Measurements from ENCODE around the gene ISL1.

Gene ISL1

GRCh38 chr5:51387884-51388275 lies 4.6 kb downstream of the ISL1 start:
- DNase-seq, result no peak

- no peak for DNase-seq
These were observed 5.4 kb downstream of the ISL1 start for GRCh38 chr5:51388488-51389287.

- DNase-seq, result no peak
These were observed 6.0 kb downstream of the ISL1 start for GRCh38 chr5:51389288-51389576.

- DNase-seq, result no peak
These were observed 6.6 kb downstream of the ISL1 start for GRCh38 chr5:51389577-51390463.

- no peak for DNase-seq
These were observed 7.9 kb downstream of the ISL1 start for GRCh38 chr5:51391175-51391574.

GRCh38 chr5:51392689-51393199 lies 9.5 kb downstream of the ISL1 start:
- no peak for DNase-seq

GRCh38 chr5:51394609-51395008 lies 11.4 kb downstream of the ISL1 start:
- DNase-seq, result no peak

GRCh38 chr5:51395245-51395644 lies 12.0 kb downstream of the ISL1 start:
- no peak for DNase-seq

GRCh38 chr5:51395666-51396356 lies 12.6 kb downstream of the ISL1 start:
- no peak for DNase-seq

GRCh38 chr5:51396797-51397196 lies 13.5 kb downstream of the ISL1 start:
- DNase-seq, result no peak

- no peak for DNase-seq
These were observed 14.7 kb downstream of the ISL1 start for GRCh38 chr5:51397996-51398395.

GRCh38 chr5:51398875-51399642 lies 15.8 kb downstream of the ISL1 start:
- DNase-seq, result no peak

- DNase-seq, result no peak
These were observed 16.4 kb downstream of the ISL1 start for GRCh38 chr5:51399643-51400006.

GRCh38 chr5:51404255-51404654 lies 21.0 kb downstream of the ISL1 start:
- DNase-seq, result no peak

GRCh38 chr5:51411921-51412325 lies 28.7 kb downstream of the ISL1 start:
- no peak for DNase-seq

GRCh38 chr5:51414516-51414915 lies 31.3 kb downstream of the ISL1 start:
- no peak for DNase-seq

- DNase-seq, result no peak
These were observed 32.9 kb downstream of the ISL1 start for GRCh38 chr5:51416149-51416548.

GRCh38 chr5:51433052-51433710 lies 49.9 kb downstream of the ISL1 start:
- no peak for DNase-seq

GRCh38 chr5:51439232-51439631 lies 56.0 kb downstream of the ISL1 start:
- no peak for DNase-seq
